Activated T-cell treated with anti-CD3 and anti-CD28 coated beads for 4 hours (primary cell): ENCODE data around the gene TFPT.

Source experiments
- DNase-seq: peaks from one replicate; pipeline ENCODE4 v3.0.0-alpha.2; 2020

Gene TFPT

DNA sequence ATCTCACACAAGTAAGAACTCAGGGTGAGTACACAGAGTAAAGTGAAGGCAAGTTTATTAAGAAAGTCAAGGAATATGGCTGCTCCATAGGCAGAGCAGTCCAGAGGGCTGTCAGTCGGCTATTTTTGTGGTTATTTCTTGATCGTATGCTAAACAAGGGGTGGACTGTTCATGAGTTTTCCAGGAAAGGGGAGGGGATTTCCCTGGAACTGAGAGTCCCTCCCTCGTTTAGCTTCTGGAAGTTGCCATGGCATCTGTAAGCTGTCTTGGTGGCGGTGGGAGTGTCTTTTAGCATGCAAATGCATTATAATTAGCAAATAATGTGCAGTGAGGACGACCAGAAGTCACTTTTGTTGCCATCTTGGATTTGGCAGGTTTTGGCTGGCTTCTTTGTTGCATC is 46.0 kb downstream of the TFPT start:
- no peak for DNase-seq

DNA sequence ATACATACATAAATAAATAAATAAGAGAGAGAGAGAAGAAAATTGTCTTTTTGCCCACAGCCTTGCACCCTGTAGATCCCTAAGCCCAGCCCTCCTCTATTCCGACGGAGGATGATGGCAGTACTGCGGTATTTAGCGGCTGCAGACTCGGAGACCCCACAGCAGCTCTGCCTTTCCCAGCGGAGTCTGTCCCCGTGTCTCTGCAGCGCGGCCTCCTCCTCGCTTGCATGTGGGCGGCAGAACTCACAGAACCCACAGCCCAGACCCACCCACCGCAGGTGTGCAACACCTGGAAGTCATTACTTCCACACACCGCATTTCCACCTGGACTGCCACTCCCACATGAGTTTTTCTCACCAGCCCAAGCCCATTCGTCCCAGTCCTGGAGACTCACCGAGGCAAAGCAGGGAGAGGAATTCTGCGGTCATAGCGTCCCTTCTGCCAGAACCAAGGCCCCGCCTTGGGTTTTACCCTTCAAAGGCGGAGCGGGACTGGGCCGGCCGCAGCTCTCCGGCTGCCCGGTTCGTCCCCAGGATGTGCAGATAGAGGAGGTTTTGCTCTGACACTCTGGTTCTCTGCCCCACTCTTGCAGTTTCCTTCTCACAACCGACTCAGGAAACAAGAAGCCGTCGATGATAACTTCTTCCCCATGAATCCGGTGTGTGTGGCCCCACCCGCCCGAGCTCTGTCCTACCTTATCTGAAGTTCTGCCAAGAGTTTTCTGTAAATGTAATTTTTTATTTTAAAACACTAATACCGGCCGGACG is 51.9 kb downstream of the TFPT start, which contains the start of gene VSTM1:
TSS of gene VSTM1 (minus strand) at position 548 of the 767 bp plus-strand sequence. CDS start at position 428, 120 bp downstream.
- no peak for DNase-seq

GRCh38 chr19:54062643-54063042 is 52.8 kb downstream of the TFPT start:
- DNase-seq, result no peak
